ENCODE measurements around the gene MTMR3. TPM values are rescaled to one million over a fixed set of nuclear protein-coding genes. Genes with fewer than 3 reads are reported as not detected.

Gene MTMR3
- total RNA-seq, 1 experiment from 2014 or later, result 26.8 TPM

Small RNA genes within 50 kb of the gene (microRNA-seq; reads per million reads assigned to microRNA genes)
- 2.2 reads per million for gene MIR6818 (ENCODE audit: unreplicated experiment)

Other genes with a start within 250 kb of the MTMR3 start
- 2.1 TPM for gene CABP7, start 163.2 kb upstream of the MTMR3 start, total RNA-seq (2021; ENCODE audit: unreplicated experiment)
- 22.4 TPM for gene ZMAT5, start 116.2 kb upstream of the MTMR3 start, total RNA-seq (2021; ENCODE audit: unreplicated experiment)
- gene UQCR10, start 115.8 kb upstream of the MTMR3 start, total RNA-seq (2021; ENCODE audit: unreplicated experiment), result 93.7 TPM
- 52.0 TPM for gene ASCC2, start 44.9 kb upstream of the MTMR3 start, total RNA-seq (2021; ENCODE audit: unreplicated experiment)
- not detected for gene HORMAD2, start 197.3 kb downstream of the MTMR3 start, total RNA-seq (2021; ENCODE audit: unreplicated experiment)

Data from Panc1 (cell line).